NCI-H1105 treated with DMSO at 0.1 percent for 48 hours (cell line): Measurements from ENCODE around the gene PSD4.
"Not testable (repeated sequence)": the region's sequence is repeated elsewhere in the genome, so short reads cannot be mapped to it uniquely, and the experiment has no call there.

Experiments used
- DNase-seq: peaks from one replicate; lab custom pipeline; 2025; lab: John Stamatoyannopoulos, UW

Gene PSD4

GRCh38 chr2:113223813-113224212, 50.0 kb downstream of the PSD4 start:
- no peak for DNase-seq

- DNase-seq: no peak
These were observed 51.0 kb downstream of the PSD4 start for GRCh38 chr2:113224647-113225236.

- peak; percentile 79 for DNase-seq
These were observed 51.8 kb downstream of the PSD4 start for GRCh38 chr2:113225263-113226259.

GRCh38 chr2:113226462-113226861, 52.7 kb downstream of the PSD4 start:
- DNase-seq: no peak

- no peak for DNase-seq
These were observed 53.5 kb downstream of the PSD4 start for GRCh38 chr2:113227290-113227689.

GRCh38 chr2:113227698-113228097, 53.9 kb downstream of the PSD4 start:
- DNase-seq: no peak

GRCh38 chr2:113228351-113228750, 54.6 kb downstream of the PSD4 start:
- DNase-seq: no peak

GRCh38 chr2:113228991-113229716, 55.4 kb downstream of the PSD4 start:
- no peak for DNase-seq

GRCh38 chr2:113229795-113230194, 56.0 kb downstream of the PSD4 start:
- no peak for DNase-seq

GRCh38 chr2:113230531-113230930, 56.8 kb downstream of the PSD4 start:
- no peak for DNase-seq

- no peak for DNase-seq
These were observed 57.3 kb downstream of the PSD4 start for GRCh38 chr2:113231064-113231463.

- no peak for DNase-seq
These were observed 58.4 kb downstream of the PSD4 start for GRCh38 chr2:113232123-113232522.

GRCh38 chr2:113232740-113233139, 59.0 kb downstream of the PSD4 start:
- no peak for DNase-seq

GRCh38 chr2:113233593-113234550, 60.1 kb downstream of the PSD4 start:
- DNase-seq: no peak

- DNase-seq: no peak
These were observed 61.1 kb downstream of the PSD4 start for GRCh38 chr2:113234721-113235346.

- DNase-seq: not testable (repeated sequence)
These were observed 61.8 kb downstream of the PSD4 start for GRCh38 chr2:113235347-113236226.

- no peak for DNase-seq
These were observed 62.8 kb downstream of the PSD4 start for GRCh38 chr2:113236367-113237159.

- DNase-seq: no peak
These were observed 63.9 kb downstream of the PSD4 start for GRCh38 chr2:113237604-113238160.
